Neural progenitor cell (in vitro differentiated cells): Measurements from ENCODE around the gene PON1.

Experiments used
- EZH2 ChIP-seq: fragments of 200-600 bp; sonication (generic); IDR thresholded peaks from 2 replicates; pipeline ENCODE4 v1.6.1; 2017; ENCODE audit warnings: antibody characterized with exemption, mild to moderate bottlenecking, moderate library complexity
- EZH2phosphoT487 ChIP-seq: fragments of 200-600 bp; sonication (generic); IDR thresholded peaks from 2 replicates; pipeline ENCODE4 v1.6.1; 2017; ENCODE audit warnings: antibody characterized with exemption
- TF ChIP-seq, protein P1 (sequence below): fragments of 200-600 bp; sonication (generic); IDR thresholded peaks from 2 replicates; pipeline ENCODE4 v1.5.1; 2017; ENCODE audit warnings: antibody characterized with exemption, mild to moderate bottlenecking

GRCh38 chr7:95365151-95365550 is 40.8 kb upstream of the PON1 start:
- TF ChIP-seq, protein P1, sequence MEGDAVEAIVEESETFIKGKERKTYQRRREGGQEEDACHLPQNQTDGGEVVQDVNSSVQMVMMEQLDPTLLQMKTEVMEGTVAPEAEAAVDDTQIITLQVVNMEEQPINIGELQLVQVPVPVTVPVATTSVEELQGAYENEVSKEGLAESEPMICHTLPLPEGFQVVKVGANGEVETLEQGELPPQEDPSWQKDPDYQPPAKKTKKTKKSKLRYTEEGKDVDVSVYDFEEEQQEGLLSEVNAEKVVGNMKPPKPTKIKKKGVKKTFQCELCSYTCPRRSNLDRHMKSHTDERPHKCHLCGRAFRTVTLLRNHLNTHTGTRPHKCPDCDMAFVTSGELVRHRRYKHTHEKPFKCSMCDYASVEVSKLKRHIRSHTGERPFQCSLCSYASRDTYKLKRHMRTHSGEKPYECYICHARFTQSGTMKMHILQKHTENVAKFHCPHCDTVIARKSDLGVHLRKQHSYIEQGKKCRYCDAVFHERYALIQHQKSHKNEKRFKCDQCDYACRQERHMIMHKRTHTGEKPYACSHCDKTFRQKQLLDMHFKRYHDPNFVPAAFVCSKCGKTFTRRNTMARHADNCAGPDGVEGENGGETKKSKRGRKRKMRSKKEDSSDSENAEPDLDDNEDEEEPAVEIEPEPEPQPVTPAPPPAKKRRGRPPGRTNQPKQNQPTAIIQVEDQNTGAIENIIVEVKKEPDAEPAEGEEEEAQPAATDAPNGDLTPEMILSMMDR: no peak
- no peak for TF ChIP-seq EZH2
- no peak for TF ChIP-seq EZH2phosphoT487
